ENCODE results near the gene HECW1.

Gene HECW1

DNA sequence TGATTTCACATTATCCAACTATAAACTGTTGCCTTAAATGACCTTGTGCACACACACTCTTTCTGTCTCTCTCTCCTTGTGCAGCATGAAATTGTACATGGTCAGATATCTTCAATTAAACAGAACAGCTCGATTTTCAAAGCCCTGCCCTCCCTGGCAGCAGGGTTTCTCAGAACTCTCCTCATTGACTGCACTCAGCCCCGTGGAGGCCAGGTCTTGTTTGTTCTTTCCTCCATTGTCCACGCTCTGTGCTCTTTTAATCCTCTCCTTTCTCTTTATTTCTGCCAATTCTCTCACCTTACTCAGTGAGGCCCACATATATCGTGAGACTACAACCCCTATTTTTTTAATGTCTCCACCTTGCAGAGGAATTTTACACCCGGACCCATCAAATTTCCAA is 294.5 kb downstream of the HECW1 start:
- TF ChIP-seq SIN3A (IDR thresholded peaks at IDR 0.05; ENCODE audit: borderline replicate concordance, insufficient read depth, low read length), result no peak
- TF ChIP-seq TAF1 (IDR thresholded peaks at IDR 0.05; ENCODE audit: borderline replicate concordance, insufficient read depth, low read length), result no peak

DNA sequence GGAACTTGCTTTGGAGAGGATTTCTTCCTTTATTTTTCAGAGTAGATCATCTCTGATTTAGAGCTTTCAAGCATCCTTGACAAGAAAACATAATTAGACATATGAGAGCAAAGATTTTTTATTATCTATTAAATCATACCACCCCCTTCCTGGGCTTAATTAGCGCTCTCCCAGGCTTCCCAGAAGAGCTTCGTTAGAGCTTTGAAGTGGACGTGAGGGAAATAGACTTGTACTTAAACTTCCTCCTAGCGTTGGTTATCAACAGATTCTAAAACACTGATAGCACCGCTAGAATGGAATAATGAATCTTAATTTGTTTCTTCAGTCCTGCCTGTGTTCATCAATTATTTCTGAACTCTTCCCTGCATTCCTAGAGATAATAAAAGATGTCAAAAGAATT is 296.5 kb downstream of the HECW1 start:
- TF ChIP-seq, protein P1, sequence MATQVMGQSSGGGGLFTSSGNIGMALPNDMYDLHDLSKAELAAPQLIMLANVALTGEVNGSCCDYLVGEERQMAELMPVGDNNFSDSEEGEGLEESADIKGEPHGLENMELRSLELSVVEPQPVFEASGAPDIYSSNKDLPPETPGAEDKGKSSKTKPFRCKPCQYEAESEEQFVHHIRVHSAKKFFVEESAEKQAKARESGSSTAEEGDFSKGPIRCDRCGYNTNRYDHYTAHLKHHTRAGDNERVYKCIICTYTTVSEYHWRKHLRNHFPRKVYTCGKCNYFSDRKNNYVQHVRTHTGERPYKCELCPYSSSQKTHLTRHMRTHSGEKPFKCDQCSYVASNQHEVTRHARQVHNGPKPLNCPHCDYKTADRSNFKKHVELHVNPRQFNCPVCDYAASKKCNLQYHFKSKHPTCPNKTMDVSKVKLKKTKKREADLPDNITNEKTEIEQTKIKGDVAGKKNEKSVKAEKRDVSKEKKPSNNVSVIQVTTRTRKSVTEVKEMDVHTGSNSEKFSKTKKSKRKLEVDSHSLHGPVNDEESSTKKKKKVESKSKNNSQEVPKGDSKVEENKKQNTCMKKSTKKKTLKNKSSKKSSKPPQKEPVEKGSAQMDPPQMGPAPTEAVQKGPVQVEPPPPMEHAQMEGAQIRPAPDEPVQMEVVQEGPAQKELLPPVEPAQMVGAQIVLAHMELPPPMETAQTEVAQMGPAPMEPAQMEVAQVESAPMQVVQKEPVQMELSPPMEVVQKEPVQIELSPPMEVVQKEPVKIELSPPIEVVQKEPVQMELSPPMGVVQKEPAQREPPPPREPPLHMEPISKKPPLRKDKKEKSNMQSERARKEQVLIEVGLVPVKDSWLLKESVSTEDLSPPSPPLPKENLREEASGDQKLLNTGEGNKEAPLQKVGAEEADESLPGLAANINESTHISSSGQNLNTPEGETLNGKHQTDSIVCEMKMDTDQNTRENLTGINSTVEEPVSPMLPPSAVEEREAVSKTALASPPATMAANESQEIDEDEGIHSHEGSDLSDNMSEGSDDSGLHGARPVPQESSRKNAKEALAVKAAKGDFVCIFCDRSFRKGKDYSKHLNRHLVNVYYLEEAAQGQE (IDR thresholded peaks at IDR 0.05; ENCODE audit: insufficient read depth in 1 of 2, low read depth in 2 of 2, low read length in 2 of 2), result no peak
- TF ChIP-seq TAF1 (IDR thresholded peaks at IDR 0.05; ENCODE audit: borderline replicate concordance, insufficient read depth, low read length), result no peak
- TF ChIP-seq POLR2AphosphoS5 (IDR thresholded peaks at IDR 0.05; ENCODE audit: low read depth, low read length), result no peak
- TF ChIP-seq SIN3A (IDR thresholded peaks at IDR 0.05; ENCODE audit: borderline replicate concordance, insufficient read depth, low read length), result no peak
- TF ChIP-seq FOXP2 (optimal IDR thresholded peaks at IDR 0.05; ENCODE audit: borderline replicate concordance, extremely low read depth, extremely low read length, insufficient read depth), result no peak

- no peak for TF ChIP-seq FOXP2 (optimal IDR thresholded peaks at IDR 0.05; ENCODE audit: borderline replicate concordance, extremely low read depth, extremely low read length, insufficient read depth)
- TF ChIP-seq, protein P1 (IDR thresholded peaks at IDR 0.05; ENCODE audit: insufficient read depth in 1 of 2, low read depth in 2 of 2, low read length in 2 of 2), result no peak
- no peak for TF ChIP-seq TAF1 (IDR thresholded peaks at IDR 0.05; ENCODE audit: borderline replicate concordance, insufficient read depth, low read length)
- TF ChIP-seq POLR2AphosphoS5 (IDR thresholded peaks at IDR 0.05; ENCODE audit: low read depth, low read length), result no peak
- no peak for TF ChIP-seq SIN3A (IDR thresholded peaks at IDR 0.05; ENCODE audit: borderline replicate concordance, insufficient read depth, low read length)
Observed at GRCh38 chr7:43417455-43417854, 305.0 kb downstream of the HECW1 start.

GRCh38 chr7:43430411-43430810 is 318.0 kb downstream of the HECW1 start:
- TF ChIP-seq, protein P1 (IDR thresholded peaks at IDR 0.05; ENCODE audit: insufficient read depth in 1 of 2, low read depth in 2 of 2, low read length in 2 of 2), result no peak
- no peak for TF ChIP-seq TAF1 (IDR thresholded peaks at IDR 0.05; ENCODE audit: borderline replicate concordance, insufficient read depth, low read length)
- TF ChIP-seq SIN3A (IDR thresholded peaks at IDR 0.05; ENCODE audit: borderline replicate concordance, insufficient read depth, low read length), result no peak
- TF ChIP-seq FOXP2 (optimal IDR thresholded peaks at IDR 0.05; ENCODE audit: borderline replicate concordance, extremely low read depth, extremely low read length, insufficient read depth), result no peak
- no peak for TF ChIP-seq POLR2AphosphoS5 (IDR thresholded peaks at IDR 0.05; ENCODE audit: low read depth, low read length)

DNA sequence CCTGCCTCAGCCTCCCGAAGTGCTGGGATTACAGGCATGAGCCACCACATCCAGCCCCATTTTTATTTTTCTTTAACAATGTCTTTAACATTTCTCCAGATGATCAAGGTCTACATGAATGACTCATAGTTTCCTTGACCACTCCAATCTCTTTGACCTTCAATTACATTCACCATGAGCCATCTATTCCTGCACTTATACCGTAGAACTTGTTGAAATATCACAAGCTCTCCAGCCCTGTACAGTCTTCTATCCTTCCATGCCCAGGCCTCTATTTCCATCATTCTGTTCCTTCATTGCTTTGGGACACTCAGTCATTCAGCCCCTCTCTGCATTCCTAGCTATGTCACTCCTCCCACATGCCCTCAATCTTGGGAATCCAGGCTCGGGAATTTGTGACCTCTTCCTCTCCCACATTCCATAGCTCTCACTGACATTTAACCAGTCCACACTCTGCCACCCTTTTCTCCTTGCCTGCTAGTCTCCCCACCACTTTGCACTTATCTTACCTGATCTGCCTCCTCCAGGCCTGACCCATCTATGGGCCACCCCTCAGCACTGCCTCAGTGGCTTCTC is 318.7 kb downstream of the HECW1 start:
- no peak for TF ChIP-seq POLR2AphosphoS5 (IDR thresholded peaks at IDR 0.05; ENCODE audit: low read depth, low read length)
- TF ChIP-seq, protein P1 (IDR thresholded peaks at IDR 0.05; ENCODE audit: insufficient read depth in 1 of 2, low read depth in 2 of 2, low read length in 2 of 2), result no peak
- TF ChIP-seq SIN3A (IDR thresholded peaks at IDR 0.05; ENCODE audit: borderline replicate concordance, insufficient read depth, low read length), result no peak
- TF ChIP-seq TAF1 (IDR thresholded peaks at IDR 0.05; ENCODE audit: borderline replicate concordance, insufficient read depth, low read length), result no peak
- TF ChIP-seq FOXP2 (optimal IDR thresholded peaks at IDR 0.05; ENCODE audit: borderline replicate concordance, extremely low read depth, extremely low read length, insufficient read depth), result no peak
